BJ (cell line): ENCODE results near the gene SLMAP. TPM values are rescaled to one million over a fixed set of nuclear protein-coding genes. Genes with fewer than 3 reads are reported as not detected.

Source experiments
- CTCF ChIA-PET: fragments of 350-600 bp; formaldehyde crosslinking; extraction: SDS; loops from one replicate; lab custom pipeline; 2021; ENCODE audit warnings: antibody characterized with exemption, inconsistent platforms; lab: Yijun Ruan, JAX
- POLR2A ChIA-PET: fragments of 300-600 bp; sonication (Branson Sonifier 250); formaldehyde crosslinking; extraction: SDS; loops from one replicate; lab custom pipeline; 2021; ENCODE audit warnings: antibody characterized with exemption; lab: Charles Lee
- DNase-seq: peaks from one replicate; pipeline ENCODE4 v3.0.0-alpha.2; 2011; ENCODE audit warnings: low read depth
- H3K27me3 ChIP-seq: 2 replicates; pipeline ENCODE4 v1.6.0; 2011; ENCODE audit warnings: low read length; ENCODE audit not compliant: control insufficient read depth, insufficient read depth
- H3K36me3 ChIP-seq: 2 replicates; pipeline ENCODE4 v1.5.1; 2011; ENCODE audit warnings: low read length; ENCODE audit not compliant: control insufficient read depth, insufficient read depth
- H3K4me3 ChIP-seq: 2 replicates; pipeline ENCODE4 v1.5.1; 2011; ENCODE audit warnings: low read depth, mild to moderate bottlenecking, control low read depth, low read length
- polyA plus RNA-seq: library from polyadenylated mRNA; depleted of rRNA; stranded (reverse); fragments of >200 nt; gene quantifications from 2 replicates; pipeline ENCODE4 v1.2.3, GENCODE V29; 2011
- TF ChIP-seq, protein P1 (sequence below): IDR thresholded peaks from 2 replicates; pipeline ENCODE4 v1.5.1; 2011; ENCODE audit warnings: low read depth, mild to moderate bottlenecking, control low read depth, inconsistent platforms, low read length, moderate library complexity; ENCODE audit not compliant: insufficient read depth

Gene SLMAP
- polyA plus RNA-seq, 1 experiment: 24.1 TPM

DNA sequence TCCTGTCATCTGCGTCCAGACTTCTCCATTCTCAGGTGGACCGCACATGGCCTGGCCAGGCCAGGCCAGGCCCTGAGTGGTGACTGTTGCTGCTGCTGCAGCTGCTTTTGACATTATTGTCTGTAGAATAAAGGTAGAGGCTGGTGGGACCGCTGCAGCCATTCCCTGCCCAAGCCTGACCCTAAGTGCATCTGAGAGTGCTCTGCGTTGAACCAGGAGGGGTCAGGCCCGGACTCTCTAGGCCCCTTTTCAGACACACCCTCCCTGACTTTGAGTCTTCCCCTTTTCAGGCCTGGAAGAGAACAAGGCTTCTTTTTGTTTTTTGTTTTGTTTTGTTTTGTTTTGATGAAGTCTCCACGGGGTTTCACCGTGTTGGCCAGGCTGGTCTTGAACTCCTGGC lies 197.5 kb downstream of the SLMAP start:
- POLR2A ChIA-PET: interaction anchor here (0.6 kb wide), 1 partner anchor 10 kb away, joined by 3 read pairs; no protein-coding TSS in a partner anchor
- DNase-seq: no peak
- Histone ChIP-seq H3K36me3 (no peaks in the 10 kb centered on the region), H3K4me3 (no peak overlapping the region), H3K27me3 (no peaks in the 10 kb centered on the region)
- TF ChIP-seq, protein P1, sequence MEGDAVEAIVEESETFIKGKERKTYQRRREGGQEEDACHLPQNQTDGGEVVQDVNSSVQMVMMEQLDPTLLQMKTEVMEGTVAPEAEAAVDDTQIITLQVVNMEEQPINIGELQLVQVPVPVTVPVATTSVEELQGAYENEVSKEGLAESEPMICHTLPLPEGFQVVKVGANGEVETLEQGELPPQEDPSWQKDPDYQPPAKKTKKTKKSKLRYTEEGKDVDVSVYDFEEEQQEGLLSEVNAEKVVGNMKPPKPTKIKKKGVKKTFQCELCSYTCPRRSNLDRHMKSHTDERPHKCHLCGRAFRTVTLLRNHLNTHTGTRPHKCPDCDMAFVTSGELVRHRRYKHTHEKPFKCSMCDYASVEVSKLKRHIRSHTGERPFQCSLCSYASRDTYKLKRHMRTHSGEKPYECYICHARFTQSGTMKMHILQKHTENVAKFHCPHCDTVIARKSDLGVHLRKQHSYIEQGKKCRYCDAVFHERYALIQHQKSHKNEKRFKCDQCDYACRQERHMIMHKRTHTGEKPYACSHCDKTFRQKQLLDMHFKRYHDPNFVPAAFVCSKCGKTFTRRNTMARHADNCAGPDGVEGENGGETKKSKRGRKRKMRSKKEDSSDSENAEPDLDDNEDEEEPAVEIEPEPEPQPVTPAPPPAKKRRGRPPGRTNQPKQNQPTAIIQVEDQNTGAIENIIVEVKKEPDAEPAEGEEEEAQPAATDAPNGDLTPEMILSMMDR: no peak
- CTCF ChIA-PET: interaction anchor here (1.1 kb wide), 2 partner anchors 18 to 54 kb away, joined by 3 to 4 read pairs; partner anchors contain the start of gene FLNB

- Histone ChIP-seq H3K36me3 (no peaks in the 10 kb centered on the region), H3K27me3 (no peaks in the 10 kb centered on the region), H3K4me3 (no peak overlapping the region)
- TF ChIP-seq, protein P1: no peak
- ChIA-PET CTCF (interaction anchor here (1.2 kb wide), 3 partner anchors 8 to 51 kb away, joined by 3 to 5 read pairs (median 3); no protein-coding TSS in a partner anchor), POLR2A (no interaction called here)
- peak; percentile 81 for DNase-seq
Measured at GRCh38 chr3:57956119-57956832, 200.2 kb downstream of the SLMAP start.

GRCh38 chr3:57956833-57957174 lies 200.7 kb downstream of the SLMAP start:
- no peaks in the 10 kb centered on the region for H3K36me3 ChIP-seq
- TF ChIP-seq, protein P1: no peak
- DNase-seq: no peak
- POLR2A ChIA-PET: no interaction called here
- no peaks in the 10 kb centered on the region for H3K27me3 ChIP-seq
- no peak overlapping the region for H3K4me3 ChIP-seq
- CTCF ChIA-PET: interaction anchor here (1.2 kb wide), 3 partner anchors 8 to 51 kb away, joined by 3 to 5 read pairs (median 3); no protein-coding TSS in a partner anchor

DNA sequence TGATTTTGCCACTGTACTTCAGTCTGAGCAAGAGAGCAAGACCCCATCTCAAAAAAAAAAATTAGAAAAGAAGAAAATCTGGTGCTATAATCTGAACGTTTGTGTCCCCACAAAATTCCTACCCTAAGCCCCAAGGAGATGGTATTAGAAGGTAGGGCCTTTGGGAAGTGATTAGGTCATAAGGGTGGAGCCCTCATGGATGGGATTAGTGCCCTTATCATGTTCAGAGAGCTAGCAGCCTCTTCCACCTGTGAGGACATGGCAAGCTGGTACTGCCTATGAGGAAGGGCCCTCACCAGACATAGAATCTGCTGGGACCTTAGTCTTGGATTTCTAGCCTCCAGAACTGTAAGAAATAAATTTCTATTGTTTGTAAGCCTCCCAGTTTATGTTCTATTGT lies 201.7 kb downstream of the SLMAP start:
- TF ChIP-seq, protein P1: no peak
- H3K36me3 ChIP-seq: no peaks in the 10 kb centered on the region
- H3K27me3 ChIP-seq: no peaks in the 10 kb centered on the region
- ChIA-PET POLR2A (no interaction called here), CTCF (interaction anchor here (1.2 kb wide), 1 partner anchor 42 kb away, joined by 3 read pairs; no protein-coding TSS in a partner anchor)
- DNase-seq: no peak
- no peak overlapping the region for H3K4me3 ChIP-seq

- Histone ChIP-seq H3K36me3 (no peaks in the 10 kb centered on the region), H3K27me3 (no peaks in the 10 kb centered on the region), H3K4me3 (no peak overlapping the region)
- TF ChIP-seq, protein P1: no peak
- ChIA-PET POLR2A (no interaction called here), CTCF (interaction anchor here (0.8 to 1.5 kb wide), 2 partner anchors 11 to 94 kb away, joined by 3 read pairs; no protein-coding TSS in a partner anchor)
- no peak for DNase-seq
Measured at GRCh38 chr3:57958642-57959422, 202.7 kb downstream of the SLMAP start.
